Measurements from ENCODE around the gene UAP1L1.

DNA sequence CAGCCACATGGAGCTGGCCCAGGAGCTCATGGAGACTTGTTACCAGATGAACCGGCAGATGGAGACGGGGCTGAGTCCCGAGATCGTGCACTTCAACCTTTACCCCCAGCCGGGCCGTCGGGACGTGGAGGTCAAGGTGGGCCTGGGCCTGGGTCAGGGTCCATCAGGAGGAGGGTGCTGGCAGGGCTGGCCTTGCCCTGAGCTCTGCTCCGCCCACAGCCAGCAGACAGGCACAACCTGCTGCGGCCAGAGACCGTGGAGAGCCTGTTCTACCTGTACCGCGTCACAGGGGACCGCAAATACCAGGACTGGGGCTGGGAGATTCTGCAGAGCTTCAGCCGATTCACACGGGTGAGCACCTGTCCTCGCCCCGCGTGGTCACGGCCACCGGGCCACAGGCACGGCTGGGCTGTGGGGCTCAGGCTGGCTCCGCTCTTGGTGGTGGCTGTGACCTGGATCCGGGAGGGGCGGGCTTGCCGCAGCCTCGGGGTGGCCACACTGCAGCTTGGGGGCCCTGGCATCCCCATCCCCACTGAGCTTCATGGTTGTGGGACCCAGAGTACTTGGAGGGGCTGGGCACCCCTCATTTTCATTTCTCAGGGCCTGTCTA, 30.1 kb downstream of the UAP1L1 start:
- no peak for TF ChIP-seq TAF1 (IDR thresholded peaks at IDR 0.05; ENCODE audit: borderline replicate concordance, low read depth, low read length)
- no peak for TF ChIP-seq POLR2AphosphoS5 (IDR thresholded peaks at IDR 0.05; ENCODE audit: low read depth, low read length)

Data from GM12892 (cell line).